Glutamatergic neuron (in vitro differentiated cells): ENCODE measurements around the gene TELO2. TPM values are rescaled to one million over a fixed set of nuclear protein-coding genes. Genes with fewer than 3 reads are reported as not detected.

ENCODE experiments used
- DNase-seq: peaks from one replicate; pipeline ENCODE4 v3.0.0; 2022
- H3K27ac Mint-ChIP-seq: one replicate; pipeline ENCODE4 v1.8.0; 2020; ENCODE audit warnings: mild to moderate bottlenecking, mixed read lengths, inconsistent platforms; ENCODE audit not compliant: unreplicated experiment
- H3K27me3 Mint-ChIP-seq: one replicate; pipeline ENCODE4 v1.8.0; 2020; ENCODE audit warnings: mild to moderate bottlenecking, moderate library complexity, mixed read lengths, inconsistent platforms; ENCODE audit not compliant: unreplicated experiment
- H3K36me3 Mint-ChIP-seq: one replicate; pipeline ENCODE4 v1.8.0; 2020; ENCODE audit warnings: mild to moderate bottlenecking, mixed read lengths, inconsistent platforms; ENCODE audit not compliant: unreplicated experiment
- H3K4me1 Mint-ChIP-seq: one replicate; pipeline ENCODE4 v1.8.0; 2020; ENCODE audit warnings: mild to moderate bottlenecking, low read depth, mixed read lengths, inconsistent platforms; ENCODE audit not compliant: unreplicated experiment
- H3K4me3 Mint-ChIP-seq: one replicate; pipeline ENCODE4 v1.8.0; 2020; ENCODE audit warnings: mild to moderate bottlenecking, mixed read lengths, inconsistent platforms; ENCODE audit not compliant: unreplicated experiment
- H3K9me3 Mint-ChIP-seq: one replicate; pipeline ENCODE4 v1.8.0; 2020; ENCODE audit warnings: mild to moderate bottlenecking, moderate library complexity, mixed read lengths, inconsistent platforms; ENCODE audit not compliant: unreplicated experiment
- CTCF ChIP-seq: fragments of 200-600 bp; sonication (generic); IDR thresholded peaks from one replicate; pipeline ENCODE4 v1.5.0; 2021; ENCODE audit not compliant: partially characterized antibody, unreplicated experiment
- total RNA-seq: library from RNA; stranded (reverse); fragmentation: NEBNext Ultra II Directional; extraction: Animal tissue kit (Norgen Biotek cat#: 25700); gene quantifications from one replicate; pipeline ENCODE4 v1.2.1, GENCODE V29; 2021; ENCODE audit not compliant: unreplicated experiment

The TELO2 gene
- total RNA-seq, 1 donor from 2014 or later: 101 TPM

GRCh38 chr16:1511662-1512569, 18.8 kb downstream of the TELO2 start:
- DNase-seq: no peak

GRCh38 chr16:1512774-1513173, 19.6 kb downstream of the TELO2 start:
- no peak overlapping the region for H3K27ac Mint-ChIP-seq
- no peaks in the 10 kb centered on the region for H3K4me1 Mint-ChIP-seq
- peaks cover 6% of the 10 kb centered on the region for H3K27me3 Mint-ChIP-seq
- peaks cover 2% of the 10 kb centered on the region for H3K9me3 Mint-ChIP-seq
- H3K4me3 Mint-ChIP-seq: no peak overlapping the region
- H3K36me3 Mint-ChIP-seq: peaks cover 8% of the 10 kb centered on the region
- no peak for TF ChIP-seq CTCF
- DNase-seq: no peak

More at GRCh38 chr16:1511662-1512569, 18.8 kb downstream of the TELO2 start:
- Mint-ChIP-seq H3K27ac (no peak overlapping the region), H3K27me3 (peaks cover 8% of the 10 kb centered on the region), H3K36me3 (peaks cover 8% of the 10 kb centered on the region), H3K4me1 (no peaks in the 10 kb centered on the region), H3K9me3 (peaks cover 2% of the 10 kb centered on the region), H3K4me3 (no peak overlapping the region)
- TF ChIP-seq CTCF: no peak

- H3K4me3 Mint-ChIP-seq: no peak overlapping the region
- H3K9me3 Mint-ChIP-seq: no peaks in the 10 kb centered on the region
- no peak overlapping the region for H3K27ac Mint-ChIP-seq
Measured at GRCh38 chr16:1514507-1514906, 21.3 kb downstream of the TELO2 start.

GRCh38 chr16:1518626-1519135, 25.5 kb downstream of the TELO2 start:
- Mint-ChIP-seq H3K36me3 (peaks cover 8% of the 10 kb centered on the region), H3K27ac (no peak overlapping the region), H3K9me3 (no peaks in the 10 kb centered on the region), H3K4me1 (no peaks in the 10 kb centered on the region), H3K27me3 (no peaks in the 10 kb centered on the region), H3K4me3 (no peak overlapping the region)
- no peak for TF ChIP-seq CTCF
- DNase-seq: no peak

More at GRCh38 chr16:1514507-1514906, 21.3 kb downstream of the TELO2 start:
- DNase-seq: no peak
- Mint-ChIP-seq H3K36me3 (peaks cover 8% of the 10 kb centered on the region), H3K27me3 (peaks cover 6% of the 10 kb centered on the region), H3K4me1 (no peaks in the 10 kb centered on the region)
- no peak for TF ChIP-seq CTCF

GRCh38 chr16:1519831-1520230, 26.7 kb downstream of the TELO2 start:
- Mint-ChIP-seq H3K27ac (no peak overlapping the region), H3K4me3 (no peak overlapping the region), H3K4me1 (no peaks in the 10 kb centered on the region), H3K36me3 (peaks cover 4% of the 10 kb centered on the region), H3K27me3 (no peaks in the 10 kb centered on the region), H3K9me3 (no peaks in the 10 kb centered on the region)
- no peak for TF ChIP-seq CTCF
- no peak for DNase-seq
